LNCAP (cell line): Measurements from ENCODE around the gene BNC2.

ENCODE experiments used
- TF ChIP-seq, protein P1 (sequence below): fragments of 450-650 bp; IDR thresholded peaks from 2 replicates; pipeline ENCODE4 v1.5.1; 2017; ENCODE audit warnings: mild to moderate bottlenecking

Gene BNC2

GRCh38 chr9:16787724-16788123 is 82.7 kb downstream of the BNC2 start:
- TF ChIP-seq, protein P1, sequence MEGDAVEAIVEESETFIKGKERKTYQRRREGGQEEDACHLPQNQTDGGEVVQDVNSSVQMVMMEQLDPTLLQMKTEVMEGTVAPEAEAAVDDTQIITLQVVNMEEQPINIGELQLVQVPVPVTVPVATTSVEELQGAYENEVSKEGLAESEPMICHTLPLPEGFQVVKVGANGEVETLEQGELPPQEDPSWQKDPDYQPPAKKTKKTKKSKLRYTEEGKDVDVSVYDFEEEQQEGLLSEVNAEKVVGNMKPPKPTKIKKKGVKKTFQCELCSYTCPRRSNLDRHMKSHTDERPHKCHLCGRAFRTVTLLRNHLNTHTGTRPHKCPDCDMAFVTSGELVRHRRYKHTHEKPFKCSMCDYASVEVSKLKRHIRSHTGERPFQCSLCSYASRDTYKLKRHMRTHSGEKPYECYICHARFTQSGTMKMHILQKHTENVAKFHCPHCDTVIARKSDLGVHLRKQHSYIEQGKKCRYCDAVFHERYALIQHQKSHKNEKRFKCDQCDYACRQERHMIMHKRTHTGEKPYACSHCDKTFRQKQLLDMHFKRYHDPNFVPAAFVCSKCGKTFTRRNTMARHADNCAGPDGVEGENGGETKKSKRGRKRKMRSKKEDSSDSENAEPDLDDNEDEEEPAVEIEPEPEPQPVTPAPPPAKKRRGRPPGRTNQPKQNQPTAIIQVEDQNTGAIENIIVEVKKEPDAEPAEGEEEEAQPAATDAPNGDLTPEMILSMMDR, result no peak

- TF ChIP-seq, protein P1, result no peak
These were observed 86.5 kb downstream of the BNC2 start for GRCh38 chr9:16784002-16784401.

DNA sequence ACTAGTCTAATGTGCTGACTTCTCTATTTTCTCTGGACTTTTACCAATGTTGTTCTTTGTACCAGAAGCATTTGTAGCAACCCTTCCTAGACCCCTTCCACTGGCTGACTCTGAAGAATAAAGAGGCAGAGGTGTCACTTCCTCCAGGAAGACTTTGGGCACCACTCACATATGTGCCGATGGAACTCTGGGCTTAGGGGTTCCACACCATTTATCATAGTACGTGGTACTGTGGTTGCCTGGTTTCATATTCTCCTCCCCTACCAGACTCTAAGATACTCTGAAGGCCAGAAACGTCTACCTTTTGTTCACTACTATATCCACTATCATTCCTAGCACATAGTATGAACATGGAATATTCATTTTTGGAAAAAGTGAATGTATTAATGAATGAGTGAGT is 88.0 kb downstream of the BNC2 start:
- TF ChIP-seq, protein P1, result no peak

GRCh38 chr9:16775330-16775729 is 95.1 kb downstream of the BNC2 start:
- TF ChIP-seq, protein P1, result no peak

DNA sequence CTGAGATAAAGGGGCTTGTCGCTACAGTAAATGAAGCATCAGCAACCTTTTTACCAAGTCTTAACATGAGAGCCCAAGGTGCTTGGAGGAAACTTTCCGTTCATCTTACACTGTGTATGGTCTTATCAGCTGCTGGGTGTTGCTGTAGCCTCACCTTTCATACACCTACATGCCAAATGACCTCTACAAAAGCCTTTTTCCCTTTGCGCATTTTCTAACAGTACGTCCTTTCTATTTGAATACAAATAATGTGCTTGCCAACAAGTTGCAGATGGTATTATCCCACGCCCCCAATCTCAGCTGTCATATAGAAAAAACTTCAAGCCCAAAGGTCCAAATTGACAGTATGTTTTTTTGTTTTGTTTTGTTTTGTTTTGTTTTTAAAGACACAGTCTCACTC is 96.9 kb downstream of the BNC2 start:
- TF ChIP-seq, protein P1, result no peak

DNA sequence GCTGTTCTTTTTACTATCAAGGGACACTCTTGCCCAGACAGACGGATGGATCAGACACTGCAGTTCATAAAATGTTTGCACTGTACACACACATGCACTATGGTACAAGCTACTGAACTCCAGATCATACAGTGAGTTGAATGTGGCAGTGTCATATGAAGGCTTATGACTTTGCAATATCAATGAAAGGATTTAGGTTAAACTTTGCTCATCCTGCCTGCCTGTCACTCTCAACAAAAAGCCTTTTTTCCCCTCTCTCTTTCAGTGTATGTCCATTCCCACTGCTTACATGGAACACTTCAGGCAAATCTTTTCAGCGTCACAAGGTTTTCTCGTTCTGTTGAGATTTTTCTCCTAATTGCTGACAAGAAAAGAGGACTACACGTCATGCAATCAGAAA is 97.4 kb downstream of the BNC2 start:
- TF ChIP-seq, protein P1, result no peak

DNA sequence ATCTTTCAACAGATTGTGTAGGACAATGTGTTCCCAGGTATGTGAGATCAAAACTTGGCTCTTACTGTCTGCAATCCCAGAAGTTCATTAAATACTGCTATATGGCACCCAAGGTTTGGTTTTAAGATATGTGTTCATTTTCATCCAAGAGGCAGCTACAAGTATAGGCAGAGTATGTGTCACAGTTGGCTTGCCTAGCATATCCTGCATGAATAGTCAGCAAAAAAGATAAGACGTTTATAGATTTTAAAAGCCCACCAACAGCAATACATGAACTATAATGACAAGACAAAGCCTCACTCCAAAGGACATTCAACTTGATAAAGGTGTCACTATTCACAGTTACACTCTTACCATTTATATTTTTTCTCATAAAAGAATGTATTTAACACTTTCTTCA is 99.1 kb downstream of the BNC2 start:
- TF ChIP-seq, protein P1, result no peak

- TF ChIP-seq, protein P1, result no peak
These were observed 101.2 kb downstream of the BNC2 start for GRCh38 chr9:16769291-16769690.
